HG03571 (cell line): ENCODE measurements around the gene ITPR1.

Source experiments
- ATAC-seq: cut with Tn5 transposase; IDR thresholded peaks from one replicate; pipeline ENCODE4 v1.9.1; 2021; ENCODE audit not compliant: unreplicated experiment

ITPR1 gene

DNA sequence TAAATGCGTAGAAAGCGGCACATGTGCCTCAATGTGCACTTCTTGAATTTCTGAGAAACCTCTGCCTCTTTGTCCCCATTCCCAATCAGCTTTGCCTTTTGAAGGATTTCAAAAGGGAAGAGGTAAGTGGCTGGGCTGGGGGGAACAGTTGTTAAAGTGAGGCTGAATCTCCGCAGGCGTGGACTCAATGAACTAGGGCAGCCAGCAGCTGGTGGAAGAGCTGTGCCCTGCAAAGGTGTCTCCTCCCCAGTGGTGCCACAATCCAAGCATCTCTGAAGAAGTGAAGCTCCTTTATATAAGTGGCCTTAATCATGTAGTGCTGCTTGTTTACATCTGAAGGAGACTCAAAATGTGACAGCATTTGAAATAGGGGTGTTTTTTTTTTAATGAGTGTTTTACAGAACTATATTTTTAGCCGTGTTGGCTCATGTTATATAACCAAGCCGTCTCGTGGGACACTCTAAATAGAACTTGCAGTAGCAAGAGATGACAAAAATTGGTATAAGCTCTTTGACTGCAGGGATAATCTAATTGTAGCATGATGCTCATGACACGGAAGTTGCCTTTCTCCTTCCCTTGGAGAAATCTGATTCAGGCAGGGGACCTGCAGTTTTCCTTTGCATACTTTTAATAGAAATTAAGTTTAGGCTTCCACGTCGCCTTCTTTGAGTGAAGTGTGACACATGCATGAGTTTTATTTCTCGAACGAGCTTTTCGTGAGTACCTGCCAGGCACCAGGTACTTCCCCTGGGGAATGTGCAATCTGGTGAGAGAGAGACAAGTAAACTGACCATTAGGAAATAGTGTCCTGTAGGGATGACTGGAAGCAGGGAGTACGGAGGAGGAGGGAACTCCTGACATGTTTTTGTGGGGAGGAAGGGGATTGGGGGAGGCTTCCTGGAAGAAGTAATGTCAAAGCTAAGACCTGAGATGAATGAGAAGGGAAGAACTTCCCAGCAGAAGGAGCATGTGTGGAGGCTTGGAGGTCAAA, 306.4 kb downstream of the ITPR1 start:
- ATAC-seq = no peak

DNA sequence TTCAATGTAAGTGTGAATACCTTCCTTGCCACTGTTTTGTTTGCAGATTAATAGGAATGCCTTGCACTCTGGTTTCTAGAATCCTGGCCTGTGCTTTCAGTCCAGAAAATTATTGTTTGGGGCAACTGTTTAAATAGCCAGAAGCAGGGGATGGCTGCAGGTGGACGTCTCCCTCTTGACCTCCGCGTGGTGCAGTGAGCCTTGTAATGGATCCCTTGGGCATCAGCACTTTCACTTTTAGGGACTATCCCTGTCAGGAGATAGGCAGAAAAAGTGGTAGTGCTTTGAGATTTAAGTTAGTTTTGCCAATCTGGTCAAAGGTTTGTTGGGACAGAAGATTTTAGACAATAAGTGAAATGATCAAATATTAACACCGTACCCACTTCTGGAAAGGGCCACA, 307.4 kb downstream of the ITPR1 start:
- ATAC-seq = no peak

DNA sequence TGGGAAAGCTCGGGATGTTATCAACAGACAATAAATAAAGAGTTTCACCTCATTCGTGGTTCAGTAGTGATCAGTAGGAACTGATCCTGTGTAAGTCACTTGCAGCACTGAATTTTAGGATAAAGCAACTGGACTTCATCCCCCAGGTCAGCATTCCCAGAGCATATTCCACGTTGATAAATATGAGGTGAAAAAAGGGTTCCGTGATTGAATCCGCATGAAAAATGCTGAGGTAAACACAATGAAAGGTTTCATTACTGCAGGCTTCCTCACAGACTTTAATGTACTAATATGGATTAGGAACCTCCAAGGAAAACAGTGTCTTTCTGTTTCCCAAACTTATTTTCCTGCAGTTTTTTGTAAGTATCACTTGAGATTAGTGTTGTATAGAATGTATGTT, 308.7 kb downstream of the ITPR1 start:
- ATAC-seq = no peak

DNA sequence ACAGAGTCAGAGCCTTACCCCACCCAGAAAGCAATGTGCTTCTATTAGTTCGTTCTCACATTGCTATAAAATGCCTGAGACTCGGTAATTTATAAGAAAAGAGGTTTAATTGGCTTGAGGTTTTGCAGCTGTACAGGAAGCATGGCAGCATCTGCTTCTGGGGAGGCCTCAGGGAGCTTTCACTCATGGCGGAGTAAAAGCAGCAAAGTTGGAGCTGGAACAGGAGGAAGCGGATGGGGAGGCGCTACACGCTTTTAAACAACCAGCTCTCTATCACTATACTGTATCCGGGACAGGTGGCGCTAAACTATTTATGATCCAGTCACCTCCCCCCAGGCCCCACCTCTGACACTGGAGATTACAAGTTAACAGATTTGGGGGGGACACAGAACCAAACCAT, 309.8 kb downstream of the ITPR1 start:
- ATAC-seq = no peak

DNA sequence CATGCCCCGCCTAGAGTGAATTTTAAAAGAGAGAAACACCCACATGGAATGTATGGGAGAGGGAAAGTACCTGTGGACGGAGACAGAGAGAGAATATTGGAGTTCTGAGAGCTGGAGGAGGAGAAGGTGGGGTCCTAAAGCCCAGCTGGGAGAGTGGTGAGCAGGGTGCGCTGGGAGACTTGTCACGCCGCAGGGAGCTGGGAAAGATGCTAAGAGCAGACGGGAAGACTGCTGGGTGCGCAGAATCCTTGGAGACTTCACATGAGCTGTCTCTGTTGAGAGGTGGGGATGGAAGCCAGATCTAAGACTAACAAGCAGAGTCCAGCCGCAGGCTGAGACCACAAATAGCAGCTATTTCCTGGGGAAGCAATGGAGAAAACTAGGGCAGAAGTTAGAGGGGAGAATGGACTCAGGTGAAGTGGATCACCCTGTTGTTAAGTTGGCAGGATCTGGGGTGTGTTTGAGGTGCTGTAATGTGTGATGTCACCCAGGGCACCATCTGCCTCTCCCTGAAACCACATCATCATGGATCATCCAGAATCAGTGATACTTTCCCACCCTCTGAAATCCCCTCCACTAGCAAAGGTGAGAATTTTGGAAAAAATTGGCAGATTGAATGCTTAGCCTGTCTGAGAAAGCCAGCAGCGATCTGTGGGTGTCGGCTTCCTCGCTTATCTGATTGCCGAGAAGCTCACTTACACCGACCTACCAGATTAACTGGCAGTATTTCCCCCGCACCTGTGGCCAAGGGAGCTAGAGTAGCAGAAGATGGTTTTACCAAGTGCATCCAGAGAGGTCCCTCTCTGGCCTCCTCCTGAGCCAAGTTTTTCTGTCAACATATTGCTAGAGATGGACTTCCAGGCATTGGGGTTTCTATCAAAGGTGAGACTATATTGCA, 311.3 kb downstream of the ITPR1 start:
- no peak for ATAC-seq

DNA sequence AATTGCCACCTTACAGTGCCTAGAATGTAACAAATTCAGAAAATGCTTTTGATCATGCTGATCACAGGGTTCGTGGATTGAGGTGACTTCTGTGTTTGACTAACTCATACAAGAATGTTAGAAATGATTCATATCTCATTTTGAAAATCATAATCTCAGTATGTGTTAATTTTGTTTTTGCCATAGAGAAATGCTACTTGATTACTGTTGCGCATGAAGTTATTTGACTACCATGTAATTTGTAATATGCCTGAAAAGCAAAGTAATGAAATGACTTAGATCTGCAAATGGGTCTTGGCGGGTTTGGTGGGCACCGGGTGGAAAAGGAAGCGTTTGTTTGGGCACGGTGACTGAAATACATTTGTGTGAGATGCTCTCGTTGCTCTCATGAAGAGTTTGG, 312.5 kb downstream of the ITPR1 start:
- ATAC-seq = no peak

DNA sequence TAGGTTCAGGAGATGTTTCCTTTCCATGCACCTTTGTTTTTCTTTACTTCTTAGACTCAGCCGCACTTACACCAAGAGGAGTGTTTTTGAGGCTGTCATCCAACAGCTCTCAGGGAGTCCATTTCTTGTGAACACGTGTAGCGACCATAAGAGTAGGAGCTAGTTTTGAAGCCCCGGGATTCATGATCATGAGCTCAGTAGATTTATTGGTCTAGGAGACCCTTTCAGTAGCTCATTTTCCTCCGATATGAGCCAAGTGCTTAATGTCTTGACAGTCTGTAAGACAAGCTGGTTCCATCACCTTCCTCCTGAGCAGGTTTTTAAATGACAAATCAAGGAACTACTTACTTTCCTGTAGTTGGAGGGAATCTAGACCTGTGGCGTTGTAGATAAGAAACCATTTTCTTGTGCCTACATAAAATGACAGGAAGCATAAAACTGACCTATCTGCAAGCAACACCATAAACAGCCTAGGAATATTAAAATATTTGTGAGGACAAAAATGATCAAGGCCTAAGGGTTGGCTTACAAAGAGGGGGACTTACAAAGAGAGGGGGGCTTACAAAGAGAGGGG, 313.5 kb downstream of the ITPR1 start:
- no peak for ATAC-seq

DNA sequence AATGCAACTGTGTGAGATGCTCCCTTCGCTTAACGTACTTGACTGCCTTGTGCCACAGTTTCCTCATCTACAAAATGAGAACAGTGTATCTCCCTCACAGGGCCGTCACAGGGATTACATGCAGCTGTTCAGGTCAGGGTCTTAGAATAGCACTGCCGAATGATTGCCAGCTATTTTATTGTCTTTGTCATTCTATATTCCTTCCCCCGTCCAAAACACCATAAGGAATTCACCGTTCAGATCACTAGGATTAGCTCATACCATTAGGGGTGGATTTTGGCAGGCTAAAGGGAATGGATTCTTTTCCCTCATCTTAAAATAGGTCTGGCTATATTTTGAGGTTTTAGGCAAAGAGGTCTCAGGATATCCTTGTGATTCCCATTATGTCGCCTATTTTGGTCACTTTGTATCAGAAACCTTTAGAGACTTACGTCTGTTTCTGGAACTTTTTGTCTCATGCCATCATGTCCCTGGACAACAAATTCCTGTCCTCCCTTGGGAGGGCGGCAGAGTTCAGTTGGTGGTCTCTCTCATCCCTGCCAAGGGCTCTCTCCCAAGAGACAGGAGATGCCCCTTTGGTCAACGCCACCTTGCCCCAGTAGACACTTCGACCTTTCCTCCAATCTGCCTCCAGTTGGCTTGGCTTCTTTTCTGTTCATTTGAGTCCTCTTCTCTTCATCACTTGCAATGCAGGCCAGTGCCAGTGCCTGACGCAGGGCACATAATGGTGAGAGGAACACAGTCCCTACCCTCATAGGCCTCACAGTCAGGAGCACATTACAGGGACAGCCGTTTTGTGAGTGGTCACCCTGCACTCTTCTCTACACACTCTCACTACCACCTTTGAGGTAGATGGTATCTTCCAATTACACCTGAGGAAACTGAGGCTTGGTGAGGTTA, 314.5 kb downstream of the ITPR1 start:
- no peak for ATAC-seq

DNA sequence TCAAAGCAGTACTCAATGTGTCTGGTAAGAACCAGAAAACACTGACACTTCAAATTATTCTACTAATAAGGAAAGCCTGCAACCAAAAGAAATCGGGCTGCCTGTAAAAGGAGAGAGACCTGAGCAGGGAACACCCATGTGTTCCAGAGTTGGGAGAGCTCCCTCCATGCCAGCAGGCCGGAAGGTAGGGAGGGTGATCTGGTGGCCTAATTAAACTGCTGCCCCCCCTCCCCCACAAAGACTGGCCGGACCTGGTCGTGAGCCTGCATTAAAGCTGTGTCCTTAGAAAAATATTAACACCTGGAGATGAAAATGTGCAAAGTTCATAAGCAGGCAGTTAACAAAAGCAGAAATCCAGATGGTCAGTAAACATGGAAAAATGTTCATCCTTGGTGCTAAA, 315.5 kb downstream of the ITPR1 start:
- no peak for ATAC-seq

DNA sequence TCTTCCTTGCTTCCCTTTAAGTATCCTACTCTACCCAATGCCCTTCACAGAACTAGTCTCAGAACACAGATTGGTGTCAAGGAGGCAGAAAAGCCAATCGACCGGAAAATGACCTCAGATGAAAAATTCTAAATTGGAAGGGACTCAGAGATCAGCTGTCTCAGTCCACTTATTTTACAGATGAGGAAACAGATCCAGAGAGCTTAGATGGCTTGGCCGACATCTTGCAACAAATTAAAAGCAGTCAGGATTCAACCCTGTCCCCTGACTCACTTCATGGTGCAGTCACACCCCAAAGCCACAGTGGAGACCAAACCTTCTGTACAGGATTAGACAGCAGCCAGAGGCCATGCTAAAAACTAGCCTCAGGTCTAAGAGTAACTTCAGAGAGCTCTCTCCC, 316.8 kb downstream of the ITPR1 start:
- no peak for ATAC-seq

DNA sequence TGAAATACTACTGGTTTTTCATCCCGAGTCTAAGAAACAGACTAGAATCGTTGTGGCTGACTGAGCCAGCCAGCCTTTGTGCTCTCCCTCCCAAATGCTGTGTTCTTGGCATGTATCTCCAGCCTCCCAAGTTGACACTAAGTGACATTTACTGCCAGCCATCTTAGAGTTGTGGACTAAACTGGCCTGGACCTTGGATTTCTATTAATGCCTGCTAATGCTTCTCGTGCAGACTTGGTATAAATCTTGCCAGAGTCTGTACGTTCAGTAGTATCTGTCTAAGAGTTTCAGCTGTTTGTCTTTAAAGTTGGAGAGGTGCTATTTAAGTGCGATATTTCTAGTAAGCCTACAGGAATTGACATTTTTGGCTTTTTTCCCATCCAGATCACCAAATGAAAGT, 319.4 kb downstream of the ITPR1 start:
- no peak for ATAC-seq

DNA sequence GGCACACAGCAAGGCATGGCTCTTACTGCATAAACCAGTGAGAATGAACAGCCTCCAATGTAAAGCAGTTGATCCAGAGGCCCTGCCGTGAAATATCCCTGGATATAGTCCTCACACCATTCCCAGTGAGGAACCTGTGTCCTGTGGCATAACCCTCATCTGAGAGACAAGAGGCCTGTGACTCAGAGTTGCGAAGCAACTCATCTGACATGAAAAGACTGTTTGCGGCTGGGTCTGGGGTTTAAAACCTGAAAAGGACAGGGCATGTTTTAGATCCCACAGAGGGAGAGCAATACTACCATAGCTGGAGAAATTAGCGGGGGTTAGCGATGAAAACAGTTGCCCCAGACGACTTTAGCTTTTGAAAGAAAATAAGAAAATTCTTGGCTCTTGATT, 320.8 kb downstream of the ITPR1 start:
- no peak for ATAC-seq

DNA sequence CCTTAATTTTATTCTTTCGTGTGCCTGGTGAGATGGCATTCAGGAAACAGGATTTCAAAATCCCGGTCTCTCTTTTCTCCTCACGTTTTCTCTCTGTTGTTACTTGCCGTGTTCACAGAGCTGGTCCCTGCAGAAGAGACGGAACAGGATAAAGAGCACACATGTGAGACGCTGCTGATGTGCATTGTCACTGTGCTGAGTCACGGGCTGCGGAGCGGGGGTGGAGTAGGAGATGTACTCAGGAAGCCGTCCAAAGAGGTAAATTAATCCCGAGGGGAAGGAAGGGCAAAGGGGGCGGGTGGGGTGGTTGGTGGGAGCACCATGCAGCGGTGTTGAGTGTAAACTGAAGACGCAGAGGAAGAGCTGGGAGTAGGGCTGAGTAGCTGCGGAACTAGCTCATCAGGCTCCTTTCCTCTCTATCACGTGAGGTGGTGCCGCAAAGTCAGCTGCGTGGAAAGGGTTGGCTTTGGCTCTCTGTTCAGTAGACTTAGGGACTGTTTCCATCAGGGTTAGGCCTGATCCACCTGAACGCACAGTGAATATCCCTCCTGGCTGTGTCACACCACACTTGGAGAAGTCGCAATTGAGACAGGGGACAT, 321.3 kb downstream of the ITPR1 start:
- no peak for ATAC-seq

DNA sequence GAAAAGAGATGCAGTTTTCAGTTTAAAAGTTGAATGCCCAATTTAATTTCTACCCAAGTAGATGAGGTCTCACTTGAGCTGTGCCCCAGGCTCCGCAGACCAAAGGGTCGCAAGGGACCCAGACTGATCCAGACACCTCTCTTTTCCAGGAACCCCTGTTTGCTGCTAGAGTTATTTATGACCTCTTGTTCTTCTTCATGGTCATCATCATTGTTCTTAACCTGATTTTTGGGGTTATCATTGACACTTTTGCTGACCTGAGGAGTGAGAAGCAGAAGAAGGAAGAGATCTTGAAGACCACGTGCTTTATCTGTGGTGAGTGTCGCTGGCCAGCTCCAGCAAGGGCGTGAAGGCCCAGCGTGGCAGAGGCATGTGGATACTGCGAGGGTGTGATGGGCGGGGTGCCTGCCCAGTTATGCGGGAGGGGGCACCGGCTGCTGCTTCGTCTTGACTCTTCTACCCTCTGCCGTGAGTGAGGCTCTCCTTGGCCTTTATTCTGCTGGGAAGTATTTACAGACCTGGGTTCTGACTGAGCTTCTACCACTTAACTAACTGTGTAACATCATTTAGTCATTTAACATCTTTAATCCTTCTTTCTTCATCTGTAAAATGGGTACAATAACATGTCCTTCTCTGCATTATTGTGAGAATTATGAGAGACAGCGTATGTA, 321.9 kb downstream of the ITPR1 start:
- no peak for ATAC-seq

DNA sequence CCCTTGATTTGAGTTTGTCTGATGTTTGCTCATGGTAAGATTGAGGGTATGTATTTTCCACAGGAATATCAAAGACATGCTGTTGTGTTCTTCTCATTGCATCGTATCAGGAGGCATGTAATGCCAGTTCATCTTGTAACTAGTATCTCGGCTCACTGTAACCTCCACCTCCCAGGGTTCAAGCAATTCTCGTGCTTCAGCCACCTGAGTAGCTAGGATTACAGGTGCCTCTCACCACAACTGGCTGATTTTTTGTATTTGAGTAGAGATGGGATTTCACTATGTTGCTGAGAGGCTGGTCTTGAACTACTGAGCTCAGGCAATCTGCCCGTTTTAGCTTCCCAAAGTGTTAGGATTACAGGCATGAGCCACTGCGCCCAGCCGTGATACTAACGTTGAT, 323.2 kb downstream of the ITPR1 start:
- no peak for ATAC-seq

DNA sequence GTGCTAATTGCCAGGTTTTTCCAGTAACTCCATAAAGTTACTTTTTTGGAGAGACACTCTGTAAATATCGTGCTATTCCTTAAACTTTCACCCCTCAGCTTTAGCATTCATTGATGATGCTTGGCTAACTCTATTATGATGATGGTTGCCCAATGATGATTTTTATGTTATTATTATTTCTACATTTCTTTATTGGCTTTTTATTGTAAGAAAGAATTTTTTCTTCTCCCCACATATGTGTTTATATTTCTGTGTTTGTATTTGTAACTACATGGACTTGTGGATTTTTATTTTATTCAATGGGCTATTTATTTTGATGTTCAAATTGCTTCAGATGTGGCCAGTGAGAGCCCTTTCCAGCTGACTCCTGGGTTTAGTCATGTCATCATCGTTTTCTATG, 323.6 kb downstream of the ITPR1 start:
- ATAC-seq = no peak

DNA sequence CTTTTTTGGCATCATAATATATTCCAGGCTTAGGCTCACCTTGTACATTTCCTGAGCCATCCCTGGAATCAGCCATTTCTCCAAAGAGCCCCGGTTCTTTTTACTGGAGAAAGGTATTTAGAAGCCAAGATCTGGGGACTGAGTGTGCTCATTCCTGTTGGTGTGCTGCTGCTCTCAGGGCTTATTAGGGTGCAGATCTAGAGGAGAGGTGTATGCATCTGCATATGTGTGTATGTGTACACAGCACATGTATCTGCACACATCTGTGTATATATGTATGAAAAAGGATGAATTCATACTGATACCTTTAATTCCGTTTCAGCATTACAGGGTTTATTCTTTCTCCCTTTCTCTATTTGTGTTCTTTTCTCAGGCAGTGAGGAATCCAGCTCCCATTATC, 324.0 kb downstream of the ITPR1 start:
- ATAC-seq = no peak

DNA sequence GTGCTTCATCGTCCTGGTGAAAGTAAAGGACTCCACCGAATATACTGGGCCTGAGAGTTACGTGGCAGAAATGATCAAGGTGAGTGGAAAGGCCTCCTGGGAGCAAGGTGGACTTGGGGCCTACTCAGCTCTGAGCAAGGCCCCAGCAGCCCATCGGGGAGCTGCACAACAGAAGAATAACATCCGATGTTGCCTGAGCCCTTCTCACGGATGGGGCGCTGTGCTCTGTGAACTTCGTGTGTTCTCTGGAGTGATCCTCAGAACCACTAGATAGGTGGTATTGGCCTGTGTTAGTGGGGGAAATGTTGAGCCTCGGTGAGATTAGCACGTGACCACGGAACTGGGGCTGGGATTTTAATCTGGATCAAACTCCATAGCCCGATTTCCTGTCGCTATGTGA, 325.0 kb downstream of the ITPR1 start:
- ATAC-seq = no peak

DNA sequence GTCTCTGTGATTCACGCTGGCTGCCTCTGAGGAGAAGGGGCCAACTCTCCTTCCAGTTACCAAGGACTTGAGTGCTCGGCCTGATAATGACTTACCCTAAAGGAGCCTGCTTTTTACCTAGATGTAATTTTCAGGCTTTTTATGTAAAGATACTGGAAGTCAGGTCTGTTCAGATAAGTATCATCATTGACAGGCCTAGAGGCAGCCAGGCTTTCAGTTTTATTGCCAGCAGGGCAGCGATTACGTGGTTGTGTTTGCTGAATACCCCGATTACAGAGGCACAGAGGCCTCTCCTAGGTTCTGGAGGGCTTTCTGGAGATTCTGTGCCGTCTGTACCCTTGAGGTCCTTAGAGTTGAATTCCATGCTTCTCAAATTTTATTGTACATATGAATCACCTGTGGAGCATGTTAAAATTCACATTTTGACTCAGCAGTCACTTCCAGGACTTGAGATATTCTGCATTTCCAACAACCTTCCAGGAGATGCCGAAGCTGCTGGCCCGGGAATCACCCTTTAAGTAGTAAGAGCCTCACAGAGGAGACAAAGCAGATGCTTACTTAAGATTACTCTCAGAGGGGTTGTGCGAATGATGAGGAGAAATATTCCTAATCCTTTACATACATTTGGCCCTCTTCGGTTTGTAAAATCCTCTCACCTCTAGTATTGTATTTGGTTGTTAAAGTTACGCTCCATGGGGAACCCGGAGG, 326.0 kb downstream of the ITPR1 start:
- no peak for ATAC-seq
